HEK293T (cell line): ENCODE results near the gene ZNF638.

Experiments used
- CTCF ChIA-PET: fragments of 350-600 bp; formaldehyde crosslinking; extraction: SDS; loops from one replicate; lab custom pipeline; 2021; ENCODE audit warnings: antibody characterized with exemption, inconsistent platforms; lab: Yijun Ruan, JAX
- POLR2A ChIA-PET: fragments of 350-600 bp; formaldehyde crosslinking; extraction: SDS; loops from one replicate; lab custom pipeline; 2020; ENCODE audit warnings: antibody characterized with exemption, inconsistent platforms; lab: Yijun Ruan, JAX
- DNase-seq: peaks from one replicate; pipeline ENCODE4 v3.0.0; 2012; ENCODE audit warnings: mixed read lengths; ENCODE audit errors: extremely low spot score
- ARNT ChIP-seq: fragments of 450-650 bp; IDR thresholded peaks from 2 replicates; pipeline ENCODE4 v1.6.1; 2017; ENCODE audit warnings: mild to moderate bottlenecking
- BHLHE40 ChIP-seq: fragments of 450-650 bp; IDR thresholded peaks from 2 replicates; pipeline ENCODE4 v1.6.1; 2016; ENCODE audit warnings: mild to moderate bottlenecking, moderate library complexity, borderline replicate concordance
- CTBP1 ChIP-seq: fragments of 450-650 bp; IDR thresholded peaks from 2 replicates; pipeline ENCODE4 v1.6.1; 2016; ENCODE audit warnings: borderline replicate concordance
- ELF4 ChIP-seq: fragments of 450-650 bp; IDR thresholded peaks from 2 replicates; pipeline ENCODE4 v1.6.1; 2017; ENCODE audit warnings: antibody characterized with exemption
- FOXA1 ChIP-seq: fragments of 450-650 bp; IDR thresholded peaks from 2 replicates; pipeline ENCODE4 v1.6.1; 2016; ENCODE audit warnings: mild to moderate bottlenecking
- FOXK2 ChIP-seq: fragments of 450-650 bp; IDR thresholded peaks from 2 replicates; pipeline ENCODE4 v1.6.1; 2016; ENCODE audit warnings: mild to moderate bottlenecking
- FOXM1 ChIP-seq: fragments of 450-650 bp; IDR thresholded peaks from 2 replicates; pipeline ENCODE4 v1.6.1; 2017; ENCODE audit warnings: mild to moderate bottlenecking, borderline replicate concordance
- HDGF ChIP-seq: fragments of 450-650 bp; IDR thresholded peaks from 2 replicates; pipeline ENCODE4 v1.6.1; 2017; ENCODE audit warnings: antibody characterized with exemption, borderline replicate concordance
- L3MBTL2 ChIP-seq: fragments of 450-650 bp; conservative IDR thresholded peaks from 2 replicates; pipeline ENCODE4 v1.6.1; 2016; ENCODE audit warnings: mild to moderate bottlenecking
- LEF1 ChIP-seq: fragments of 450-650 bp; IDR thresholded peaks from 2 replicates; pipeline ENCODE4 v1.6.1; 2017; ENCODE audit warnings: mild to moderate bottlenecking, borderline replicate concordance
- NFRKB ChIP-seq: fragments of 450-650 bp; IDR thresholded peaks from 2 replicates; pipeline ENCODE4 v1.6.1; 2016; ENCODE audit warnings: mild to moderate bottlenecking, moderate library complexity
- PKNOX1 ChIP-seq: fragments of 450-650 bp; IDR thresholded peaks from 2 replicates; pipeline ENCODE4 v1.6.1; 2016
- SP1 ChIP-seq: fragments of 450-650 bp; IDR thresholded peaks from 2 replicates; pipeline ENCODE4 v1.6.1; 2017
- SUZ12 ChIP-seq: fragments of 450-650 bp; IDR thresholded peaks from 2 replicates; pipeline ENCODE4 v1.6.1; 2016; ENCODE audit warnings: mild to moderate bottlenecking
- TARDBP ChIP-seq: fragments of 450-650 bp; IDR thresholded peaks from 2 replicates; pipeline ENCODE4 v1.6.1; 2016
- ZNF384 ChIP-seq: fragments of 450-650 bp; IDR thresholded peaks from 2 replicates; pipeline ENCODE4 v1.6.1; 2016

The ZNF638 gene

GRCh38 chr2:71471276-71471675 lies 139.7 kb downstream of the ZNF638 start:
- DNase-seq = no peak
- ChIA-PET POLR2A (no interaction called here), CTCF (no interaction called here)
- no peak for TF ChIP-seq CTBP1
- no peak for TF ChIP-seq FOXK2
- TF ChIP-seq SUZ12 = no peak
- TF ChIP-seq LEF1 = no peak
- no peak for TF ChIP-seq TARDBP
- TF ChIP-seq NFRKB = no peak
- no peak for TF ChIP-seq PKNOX1
- TF ChIP-seq HDGF = no peak
- TF ChIP-seq ARNT = no peak
- TF ChIP-seq FOXA1 = no peak
- TF ChIP-seq SP1 = no peak
- TF ChIP-seq FOXM1 = no peak
- TF ChIP-seq ZNF384 = no peak
- no peak for TF ChIP-seq BHLHE40
- no peak for TF ChIP-seq ELF4
- TF ChIP-seq L3MBTL2 = no peak

GRCh38 chr2:71472019-71472418 lies 140.4 kb downstream of the ZNF638 start:
- CTCF ChIA-PET = no interaction called here

GRCh38 chr2:71473346-71474031 lies 141.9 kb downstream of the ZNF638 start:
- TF ChIP-seq NFRKB (no peak), ARNT (no peak), FOXM1 (no peak), FOXK2 (no peak), FOXA1 (no peak), CTBP1 (no peak), PKNOX1 (no peak), SP1 (no peak), TARDBP (no peak), HDGF (no peak)
- no peak for DNase-seq
- ChIA-PET POLR2A (no interaction called here), CTCF (interaction anchor here (0.6 kb wide), 1 partner anchor 580 kb away, joined by 4 read pairs; no protein-coding TSS in a partner anchor)

More at GRCh38 chr2:71472019-71472418, 140.4 kb downstream of the ZNF638 start:
- POLR2A ChIA-PET = no interaction called here
- TF ChIP-seq ELF4 (no peak), ZNF384 (no peak), SUZ12 (no peak), PKNOX1 (no peak), FOXK2 (no peak)
- DNase-seq = no peak

- CTCF ChIA-PET = no interaction called here
- TF ChIP-seq SUZ12 (no peak), NFRKB (no peak), HDGF (no peak), BHLHE40 (no peak), FOXK2 (no peak), FOXM1 (no peak), SP1 (no peak), ZNF384 (no peak), FOXA1 (no peak), TARDBP (no peak), L3MBTL2 (no peak), PKNOX1 (no peak), ELF4 (no peak), LEF1 (no peak), ARNT (no peak), CTBP1 (no peak)
- POLR2A ChIA-PET = no interaction called here
- no peak for DNase-seq
Measured at GRCh38 chr2:71474116-71474743, 142.6 kb downstream of the ZNF638 start.

GRCh38 chr2:71474744-71475397 lies 143.3 kb downstream of the ZNF638 start:
- DNase-seq = no peak
- POLR2A ChIA-PET = no interaction called here
- CTCF ChIA-PET = no interaction called here
- no peak for TF ChIP-seq PKNOX1
- no peak for TF ChIP-seq FOXK2
